H9 (cell line): Measurements from ENCODE around the gene COG3. TPM values are rescaled to one million over a fixed set of nuclear protein-coding genes. Genes with fewer than 3 reads are reported as not detected.

Source experiments
- DNase-seq: peaks from one replicate; pipeline ENCODE4 v3.0.0-alpha.2; 2017
- H2AFZ ChIP-seq: one replicate; pipeline ENCODE4 v1.6.1; 2013; ENCODE audit warnings: mild to moderate bottlenecking, low read length, control low read depth, moderate library complexity
- H2AK5ac ChIP-seq: 2 replicates; pipeline ENCODE4 v1.6.1; 2013; ENCODE audit warnings: low read length, control low read depth, mixed read lengths; ENCODE audit not compliant: insufficient read length
- H2BK120ac ChIP-seq: one replicate; pipeline ENCODE4 v1.6.1; 2013; ENCODE audit warnings: low read depth, mild to moderate bottlenecking, low read length, control low read depth, inconsistent platforms; ENCODE audit not compliant: poor library complexity, severe bottlenecking
- H2BK12ac ChIP-seq: 2 replicates; pipeline ENCODE4 v1.6.1; 2013; ENCODE audit warnings: low read length, control low read depth, mixed read lengths, low read depth; ENCODE audit not compliant: insufficient read length
- H2BK15ac ChIP-seq: 2 replicates; pipeline ENCODE4 v1.6.1; 2013; ENCODE audit warnings: low read depth, low read length, control low read depth
- H2BK20ac ChIP-seq: one replicate; pipeline ENCODE4 v1.6.1; 2013; ENCODE audit warnings: low read depth, mild to moderate bottlenecking, low read length, control low read depth, inconsistent platforms; ENCODE audit not compliant: poor library complexity, severe bottlenecking
- H2BK5ac ChIP-seq: 2 replicates; pipeline ENCODE4 v1.6.1; 2013; ENCODE audit warnings: low read length, control low read depth, mixed read lengths; ENCODE audit not compliant: insufficient read length
- H3K14ac ChIP-seq: 2 replicates; pipeline ENCODE4 v1.6.1; 2013; ENCODE audit warnings: low read length, control low read depth; ENCODE audit not compliant: insufficient read depth
- H3K18ac ChIP-seq: 2 replicates; pipeline ENCODE4 v1.6.1; 2013; ENCODE audit warnings: low read depth, mild to moderate bottlenecking, mixed read lengths, low read length, control low read depth; ENCODE audit not compliant: insufficient read length
- H3K23ac ChIP-seq: 2 replicates; pipeline ENCODE4 v1.6.1; 2013; ENCODE audit warnings: low read length, control low read depth, mixed read lengths, low read depth; ENCODE audit not compliant: insufficient read length
- H3K23me2 ChIP-seq: 2 replicates; pipeline ENCODE4 v1.6.1; 2013; ENCODE audit warnings: low read depth, mild to moderate bottlenecking, mixed read lengths, low read length, control low read depth; ENCODE audit not compliant: insufficient read length, poor library complexity, severe bottlenecking
- H3K27ac ChIP-seq: 2 replicates; pipeline ENCODE4 v1.5.1; 2013; ENCODE audit warnings: low read length, control low read depth, mixed read lengths, low read depth; ENCODE audit not compliant: insufficient read length
- H3K27me3 ChIP-seq: 2 replicates; pipeline ENCODE4 v1.6.1; 2013; ENCODE audit warnings: low read length, control low read depth, inconsistent platforms; ENCODE audit not compliant: insufficient read depth
- H3K4ac ChIP-seq: 2 replicates; pipeline ENCODE4 v1.6.1; 2013; ENCODE audit warnings: low read depth, mild to moderate bottlenecking, control low read depth, inconsistent platforms, low read length, moderate library complexity
- H3K4me1 ChIP-seq: 2 replicates; pipeline ENCODE4 v1.6.1; 2013; ENCODE audit warnings: low read length, control low read depth, inconsistent platforms; ENCODE audit not compliant: insufficient read depth
- H3K4me2 ChIP-seq: 2 replicates; pipeline ENCODE4 v1.6.1; 2013; ENCODE audit warnings: low read length, control low read depth, mixed read lengths; ENCODE audit not compliant: insufficient read length, insufficient read depth
- H3K56ac ChIP-seq: 2 replicates; pipeline ENCODE4 v1.6.1; 2013; ENCODE audit warnings: low read depth, mild to moderate bottlenecking, mixed read lengths, low read length, control low read depth; ENCODE audit not compliant: insufficient read length
- H3K79me1 ChIP-seq: 2 replicates; pipeline ENCODE4 v1.6.1; 2013; ENCODE audit warnings: low read depth, mild to moderate bottlenecking, moderate library complexity, low read length, control low read depth, inconsistent platforms; ENCODE audit not compliant: insufficient read depth, poor library complexity, severe bottlenecking
- H3K79me2 ChIP-seq: 2 replicates; pipeline ENCODE4 v1.6.1; 2013; ENCODE audit warnings: low read length, control low read depth, inconsistent platforms; ENCODE audit not compliant: insufficient read depth
- H3K9ac ChIP-seq: 2 replicates; pipeline ENCODE4 v1.6.1; 2013; ENCODE audit warnings: low read length, control low read depth, mixed read lengths; ENCODE audit not compliant: insufficient read length; ENCODE audit errors: extremely low read depth
- H3K9me3 ChIP-seq: one replicate; pipeline ENCODE4 v1.6.1; 2013; ENCODE audit warnings: low read depth, low read length, inconsistent platforms; ENCODE audit not compliant: control insufficient read depth
- H3T11ph ChIP-seq: one replicate; pipeline ENCODE4 v1.6.1; 2013; ENCODE audit warnings: mild to moderate bottlenecking, low read length, control low read depth, inconsistent platforms
- H4K20me1 ChIP-seq: one replicate; pipeline ENCODE4 v1.6.1; 2013; ENCODE audit not compliant: control insufficient read depth, insufficient read length, insufficient read depth
- H4K5ac ChIP-seq: 2 replicates; pipeline ENCODE4 v1.6.1; 2013; ENCODE audit warnings: low read depth, mild to moderate bottlenecking, mixed read lengths, low read length, control low read depth; ENCODE audit not compliant: insufficient read length
- H4K8ac ChIP-seq: replicated peaks from 2 replicates; pipeline ENCODE4 v1.6.1; 2013; ENCODE audit warnings: low read length, control low read depth, mixed read lengths, low read depth; ENCODE audit not compliant: insufficient read length
- H4K91ac ChIP-seq: 2 replicates; pipeline ENCODE4 v1.6.1; 2013; ENCODE audit warnings: low read depth, mild to moderate bottlenecking, moderate library complexity, mixed read lengths, low read length, control low read depth; ENCODE audit not compliant: insufficient read length
- H3K27ac Mint-ChIP-seq, 3 experiments: 2 replicates in 2 of 3; 3 replicates in 1 of 3; pipeline ENCODE4 v1.8.0; 2020 to 2021; ENCODE audit warnings: mixed read lengths in 3 of 3, mild to moderate bottlenecking in 1 of 3, moderate library complexity in 1 of 3
- H3K27me3 Mint-ChIP-seq: 2 replicates; pipeline ENCODE4 v1.8.0; 2021; ENCODE audit warnings: low read depth, mild to moderate bottlenecking, moderate library complexity, mixed read lengths
- H3K36me3 Mint-ChIP-seq, 3 experiments: 2 replicates in 2 of 3; 3 replicates in 1 of 3; pipeline ENCODE4 v1.8.0; 2020 to 2021; ENCODE audit warnings: low read depth in 3 of 3, mixed read lengths in 3 of 3; ENCODE audit not compliant: insufficient read depth in 1 of 3
- H3K4me1 Mint-ChIP-seq, 2 experiments: 2 replicates each; pipeline ENCODE4 v1.8.0; 2020; ENCODE audit warnings: mixed read lengths in 2 of 2
- H3K4me3 Mint-ChIP-seq, 2 experiments: 2 replicates in 1 of 2; 3 replicates in 1 of 2; pipeline ENCODE4 v1.8.0; 2020 to 2021; ENCODE audit warnings: mild to moderate bottlenecking in 2 of 2, mixed read lengths in 2 of 2, moderate library complexity in 1 of 2
- H3K9me3 Mint-ChIP-seq, 2 experiments: 2 replicates in 1 of 2; 3 replicates in 1 of 2; pipeline ENCODE4 v1.8.0; 2020; ENCODE audit warnings: mild to moderate bottlenecking in 2 of 2, mixed read lengths in 2 of 2, moderate library complexity in 1 of 2
- CTCF ChIP-seq: fragments of 200-600 bp; sonication (generic); conservative IDR thresholded peaks from 3 replicates; pipeline ENCODE4 v1.8.0; 2021; ENCODE audit warnings: antibody characterized with exemption, mild to moderate bottlenecking
- WGBS: extraction: QIAGEN DNeasy Blood & Tissue Kit; methylation state at CpG from one replicate; pipeline ENCODE4 v1.1.7; 2013; ENCODE audit warnings: missing lambda C conversion rate, low lambda C conversion rate, mixed read lengths; ENCODE audit not compliant: insufficient read length; ENCODE audit errors: extremely low coverage; 5-methylcytosine and 5-hydroxymethylcytosine counted together
- total RNA-seq: library from RNA; stranded (reverse); gene quantifications from 2 replicates; pipeline ENCODE4 v1.2.1, GENCODE V29; 2021

The COG3 gene
- total RNA-seq, 1 experiment from 2014 or later: 16.5 TPM

- H3K4me3 Mint-ChIP-seq: no peak overlapping the region
- H3K18ac ChIP-seq: no peak overlapping the region
- no peaks in the 10 kb centered on the region for H4K20me1 ChIP-seq
- no peak overlapping the region for H4K5ac ChIP-seq
- no peaks in the 10 kb centered on the region for H3K27me3 Mint-ChIP-seq
- H4K91ac ChIP-seq: no peak overlapping the region
- H3K79me1 ChIP-seq: no peaks in the 10 kb centered on the region
- no CpG with 5 or more reads among the region's 7 CpGs for WGBS
- H3K9ac ChIP-seq: no peak overlapping the region
- H3K4me2 ChIP-seq: no peak overlapping the region
- no peak overlapping the region for H4K8ac ChIP-seq
- H2AK5ac ChIP-seq: no peak overlapping the region
- H3K79me2 ChIP-seq: no peaks in the 10 kb centered on the region
- H2BK5ac ChIP-seq: no peak overlapping the region
- H2BK20ac ChIP-seq: no peak overlapping the region
- no peak overlapping the region for H3K14ac ChIP-seq
- H3K56ac ChIP-seq: no peak overlapping the region
- H3K27ac Mint-ChIP-seq: 0 out of 7 replicates have a peak overlapping the region, but pooled peaks of 1 of the 3 experiments have one; percentile 3
- H2BK15ac ChIP-seq: no peak overlapping the region
- no peak overlapping the region for H3K23ac ChIP-seq
- H3K4me1 Mint-ChIP-seq: peaks cover 11 to 14% of the 10 kb centered on the region in 2 experiments
- DNase-seq: no peak
- no peak overlapping the region for H2BK120ac ChIP-seq
- H2BK12ac ChIP-seq: no peak overlapping the region
- H3K36me3 Mint-ChIP-seq: peaks cover 15 to 48% (median 48%) of the 10 kb centered on the region in 3 experiments; a peak in 6 of 7 replicates
- H3K9me3 Mint-ChIP-seq: no peaks in the 10 kb centered on the region
- no peak for TF ChIP-seq CTCF
- no peaks in the 10 kb centered on the region for H3K23me2 ChIP-seq
- H3K27me3 ChIP-seq: no peaks in the 10 kb centered on the region
- H3T11ph ChIP-seq: no peak overlapping the region
- no peak overlapping the region for H3K27ac ChIP-seq
- H3K9me3 ChIP-seq: no peaks in the 10 kb centered on the region
- H3K4ac ChIP-seq: no peak overlapping the region
- no peaks in the 10 kb centered on the region for H3K4me1 ChIP-seq
- H2AFZ ChIP-seq: no peak overlapping the region
Measured at GRCh38 chr13:45508776-45509175, 44.0 kb downstream of the COG3 start.
